Right ventricle myocardium superior (tissue), 1 donor: ENCODE measurements around the gene TLR1. TPM values are rescaled to one million over a fixed set of nuclear protein-coding genes. Genes with fewer than 3 reads are reported as not detected.

Source experiments
- ATAC-seq: fragments of 200-7000 bp; cut with Tn5 transposase; one replicate; pipeline ENCODE4 v1.9.1; 2020; ENCODE audit warnings: mild to moderate bottlenecking; ENCODE audit not compliant: poor library complexity
- DNase-seq: peaks from one replicate; pipeline ENCODE4 v3.0.0-alpha.2; 2020
- intact Hi-C: fragments of 100-400 bp; cut with DNase I; formaldehyde crosslinking; loops from one replicate; pipeline ENCODE4 v1.11.2; 2022
- long read RNA-seq: library from polyadenylated mRNA; unstranded; transcript quantifications from one replicate; pipeline ENCODE4 v2.0.0, GENCODE V29; 2021
- total RNA-seq: library from RNA; stranded (reverse); fragmentation: NEBNext Ultra II Directional; extraction: Animal tissue kit (Norgen Biotek cat#: 25700); gene quantifications from one replicate; pipeline ENCODE4 v1.2.1, GENCODE V29; 2021
- donor health status: DM: no; HTN: yes; CAD: no; lungs with severe emphysema.

The TLR1 gene
- total RNA-seq: 3.4 TPM
- long read RNA-seq: 0 reads

GRCh38 chr4:38804654-38805295 lies at the start of gene TLR1:
Gene TLR1, minus strand, starts transcription at chr4:38804791. Its CDS starts 5,960 bp downstream, at chr4:38798831.
- ATAC-seq: peak; percentile 64
- intact Hi-C loops: no loop called here
- DNase-seq: no peak

- ATAC-seq: no peak
- intact Hi-C loops: no loop called here
Observed at GRCh38 chr4:38846015-38846414, 41.4 kb upstream of the TLR1 start.

GRCh38 chr4:38842994-38843393 lies 38.4 kb upstream of the TLR1 start:
- no peak for DNase-seq
- intact Hi-C loops: no loop called here
- ATAC-seq: no peak

More at GRCh38 chr4:38846015-38846414, 41.4 kb upstream of the TLR1 start:
- DNase-seq: no peak

GRCh38 chr4:38837849-38838248 lies 33.3 kb upstream of the TLR1 start:
- intact Hi-C loops: no loop called here
- DNase-seq: no peak

GRCh38 chr4:38837334-38837733 lies 32.7 kb upstream of the TLR1 start:
- intact Hi-C loops: no loop called here

More at GRCh38 chr4:38837849-38838248, 33.3 kb upstream of the TLR1 start:
- no peak for ATAC-seq

GRCh38 chr4:38834570-38834969 lies 30.0 kb upstream of the TLR1 start:
- DNase-seq (no peak), ATAC-seq (no peak)
- intact Hi-C loops: no loop called here

More at GRCh38 chr4:38837334-38837733, 32.7 kb upstream of the TLR1 start:
- DNase-seq (no peak), ATAC-seq (no peak)

GRCh38 chr4:38832624-38833528 lies 28.3 kb upstream of the TLR1 start:
- intact Hi-C loops: no loop called here
- no peak for DNase-seq
- ATAC-seq: no peak

GRCh38 chr4:38832206-38832605 lies 27.6 kb upstream of the TLR1 start:
- DNase-seq (no peak), ATAC-seq (no peak)
- intact Hi-C loops: no loop called here

- DNase-seq (no peak), ATAC-seq (no peak)
- intact Hi-C loops: no loop called here
Observed at GRCh38 chr4:38831653-38832052, 27.1 kb upstream of the TLR1 start.

GRCh38 chr4:38829237-38829636 lies 24.6 kb upstream of the TLR1 start:
- DNase-seq (no peak), ATAC-seq (no peak)
- intact Hi-C loops: no loop called here

- intact Hi-C loops: no loop called here
- no peak for ATAC-seq
- DNase-seq: no peak
Observed at GRCh38 chr4:38823766-38824165, 19.2 kb upstream of the TLR1 start.

- no peak for DNase-seq
- no peak for ATAC-seq
- intact Hi-C loops: no loop called here
Observed at GRCh38 chr4:38822748-38823303, 18.2 kb upstream of the TLR1 start.

GRCh38 chr4:38821739-38822138 lies 17.1 kb upstream of the TLR1 start:
- ATAC-seq: no peak
- intact Hi-C loops: no loop called here
- no peak for DNase-seq

- no peak for DNase-seq
- no peak for ATAC-seq
- intact Hi-C loops: no loop called here
Observed at GRCh38 chr4:38820329-38821061, 15.9 kb upstream of the TLR1 start.

GRCh38 chr4:38819569-38819968 lies 15.0 kb upstream of the TLR1 start:
- no peak for DNase-seq
- no peak for ATAC-seq
- intact Hi-C loops: no loop called here

- intact Hi-C loops: no loop called here
- ATAC-seq: no peak
- no peak for DNase-seq
Observed at GRCh38 chr4:38818441-38818976, 13.9 kb upstream of the TLR1 start.

- ATAC-seq: peak; percentile 79
- DNase-seq: no peak
- intact Hi-C loops: no loop called here
Observed at GRCh38 chr4:38815885-38816782, 11.5 kb upstream of the TLR1 start.

GRCh38 chr4:38814386-38814785 lies 9.8 kb upstream of the TLR1 start:
- intact Hi-C loops: no loop called here
- no peak for DNase-seq
- no peak for ATAC-seq
